ENCODE results near the gene MARCHF9. TPM values are rescaled to one million over a fixed set of nuclear protein-coding genes. Genes with fewer than 3 reads are reported as not detected.

Gene MARCHF9
- total RNA-seq, 1 experiment from 2014 or later = 21.8 TPM

- intact Hi-C loops (cut with micrococcal nuclease) = no loop called here
- no peaks in the 10 kb centered on the region for H3K27me3 ChIP-seq (ENCODE audit: insufficient read depth, low read length)
- no peak overlapping the region for H2AFZ ChIP-seq (ENCODE audit: low read depth, low read length, poor library complexity, severe bottlenecking)
- H3K4me3 ChIP-seq (replicated peaks in 1 of 2; ENCODE audit: low read depth in 1 of 2, low read length in 2 of 2) = peak overlapping the region; percentile 82 to 98
- H3K4me2 ChIP-seq (ENCODE audit: low read length) = peak overlapping the region; percentile 88
- TF ChIP-seq REST (IDR thresholded peaks at IDR 0.05; ENCODE audit: low read depth) (no peak), EGR1 (IDR thresholded peaks at IDR 0.05; ENCODE audit: low read depth) (no peak), ELF1 (IDR thresholded peaks at IDR 0.05; ENCODE audit: borderline replicate concordance, low read depth) (no peak), CBX3 (IDR thresholded peaks at IDR 0.05; ENCODE audit: low read depth) (no peak), TCF7L2 (IDR thresholded peaks at IDR 0.05; ENCODE audit: borderline replicate concordance, extremely low read depth, insufficient read depth, insufficient read length) (no peak), POLR2A (IDR thresholded peaks at IDR 0.05; ENCODE audit: borderline replicate concordance, extremely low read depth, insufficient read depth, insufficient read length) (no peak), ZFX (IDR thresholded peaks at IDR 0.05) (no peak), MAX (IDR thresholded peaks at IDR 0.05) (no peak)
- peaks cover 18 to 29% of the 10 kb centered on the region in 2 experiments; a peak in 3 of 4 replicates for H3K36me3 ChIP-seq (ENCODE audit: control insufficient read depth in 1 of 2, insufficient read depth in 2 of 2, low read length in 2 of 2)
- CTCF ChIA-PET = interaction anchor here (1.1 kb wide), 1 partner anchor 25 kb away, joined by 4 read pairs; no protein-coding TSS in a partner anchor
- peaks cover 17 to 38% of the 10 kb centered on the region in 2 experiments for H3K4me1 ChIP-seq (ENCODE audit: control insufficient read depth in 1 of 2, insufficient read depth in 2 of 2, low read length in 2 of 2)
- peaks cover 33% of the 10 kb centered on the region for H3K79me2 ChIP-seq (ENCODE audit: insufficient read depth, low read length)
- H4K20me1 ChIP-seq (ENCODE audit: insufficient read depth) = no peaks in the 10 kb centered on the region
- H3K9ac ChIP-seq (ENCODE audit: low read length) = peak overlapping the region; percentile 95
- no peaks in the 10 kb centered on the region for H3K9me2 ChIP-seq (ENCODE audit: insufficient read depth)
- no peak for DNase-seq (ENCODE audit: low read depth, low spot score)
- H3K27ac ChIP-seq (ENCODE audit: low read depth, low read length) = peak overlapping the region; percentile 69
- RAD21 ChIA-PET (ENCODE audit: low non-redundant PET in 1 of 2, low total read pairs in 2 of 2, uncharacterized antibody in 2 of 2, unreplicated experiment in 2 of 2) = no interaction called here
- H3K9me3 ChIP-seq (ENCODE audit: control insufficient read depth in 1 of 2, insufficient read depth in 1 of 2, low read depth in 1 of 2, low read length in 2 of 2) = no peaks in the 10 kb centered on the region
- no TSS peak for BruUV-seq (replicated peaks)
- ATAC-seq = no peak
- POLR2A ChIA-PET = no interaction called here
Measured at GRCh38 chr12:57750561-57751431, 4.1 kb upstream of the MARCHF9 start.

Data from HCT116 (cell line).